ENCODE results near the gene CES5A.
"Not testable (repeated sequence)": the region's sequence is repeated elsewhere in the genome, so short reads cannot be mapped to it uniquely, and the experiment has no call there.

The CES5A gene

DNA sequence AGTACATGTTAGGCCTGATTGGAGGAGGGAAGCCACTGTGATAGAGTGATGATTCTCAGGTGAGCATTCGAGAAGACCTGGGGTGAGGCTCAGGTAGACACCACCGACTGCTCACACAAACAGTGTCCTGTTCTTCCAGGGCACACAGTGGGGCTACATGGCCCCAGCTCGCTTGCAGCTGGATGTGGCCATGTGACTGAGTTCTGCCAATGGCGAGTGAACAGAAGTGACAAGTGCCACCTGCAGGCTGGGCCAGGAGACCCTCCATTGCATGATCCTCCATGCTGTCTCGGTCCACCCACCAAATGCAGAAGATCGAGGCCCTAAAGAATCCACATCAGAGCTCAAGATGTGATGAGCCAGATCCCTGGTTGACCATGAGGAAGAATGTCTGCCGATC, 6.2 kb downstream of the CES5A start:
- TF ChIP-seq, protein P1, sequence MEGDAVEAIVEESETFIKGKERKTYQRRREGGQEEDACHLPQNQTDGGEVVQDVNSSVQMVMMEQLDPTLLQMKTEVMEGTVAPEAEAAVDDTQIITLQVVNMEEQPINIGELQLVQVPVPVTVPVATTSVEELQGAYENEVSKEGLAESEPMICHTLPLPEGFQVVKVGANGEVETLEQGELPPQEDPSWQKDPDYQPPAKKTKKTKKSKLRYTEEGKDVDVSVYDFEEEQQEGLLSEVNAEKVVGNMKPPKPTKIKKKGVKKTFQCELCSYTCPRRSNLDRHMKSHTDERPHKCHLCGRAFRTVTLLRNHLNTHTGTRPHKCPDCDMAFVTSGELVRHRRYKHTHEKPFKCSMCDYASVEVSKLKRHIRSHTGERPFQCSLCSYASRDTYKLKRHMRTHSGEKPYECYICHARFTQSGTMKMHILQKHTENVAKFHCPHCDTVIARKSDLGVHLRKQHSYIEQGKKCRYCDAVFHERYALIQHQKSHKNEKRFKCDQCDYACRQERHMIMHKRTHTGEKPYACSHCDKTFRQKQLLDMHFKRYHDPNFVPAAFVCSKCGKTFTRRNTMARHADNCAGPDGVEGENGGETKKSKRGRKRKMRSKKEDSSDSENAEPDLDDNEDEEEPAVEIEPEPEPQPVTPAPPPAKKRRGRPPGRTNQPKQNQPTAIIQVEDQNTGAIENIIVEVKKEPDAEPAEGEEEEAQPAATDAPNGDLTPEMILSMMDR (IDR thresholded peaks at IDR 0.05; ENCODE audit: insufficient read depth, low read length, missing control alignments): no peak
- H3K4me3 ChIP-seq (ENCODE audit: low read depth, low read length): no peak overlapping the region
- ChIA-PET CTCF (no interaction called here), POLR2A (no interaction called here)
- no peak for DNase-seq (ENCODE audit: low read depth, low spot score)

DNA sequence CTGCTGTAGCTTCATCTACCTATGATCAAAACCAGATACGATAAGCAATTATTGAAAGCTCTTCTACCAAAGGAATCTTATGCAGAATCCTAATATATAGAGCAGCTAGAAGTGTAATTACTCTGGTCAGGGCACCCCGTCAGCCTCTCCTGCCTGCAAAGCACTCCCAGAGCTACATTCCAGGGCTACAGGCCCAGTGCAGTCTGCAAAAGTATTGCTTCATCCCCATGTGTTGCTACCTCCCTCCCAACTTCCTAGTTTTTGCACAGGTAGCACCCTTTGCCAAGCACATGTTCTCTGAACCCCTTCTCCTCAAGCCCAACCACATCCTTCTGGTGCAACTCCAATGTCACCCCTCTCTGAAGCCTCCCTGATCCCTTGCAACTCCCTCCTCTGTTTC, 7.0 kb downstream of the CES5A start:
- CTCF ChIA-PET: no interaction called here

DNA sequence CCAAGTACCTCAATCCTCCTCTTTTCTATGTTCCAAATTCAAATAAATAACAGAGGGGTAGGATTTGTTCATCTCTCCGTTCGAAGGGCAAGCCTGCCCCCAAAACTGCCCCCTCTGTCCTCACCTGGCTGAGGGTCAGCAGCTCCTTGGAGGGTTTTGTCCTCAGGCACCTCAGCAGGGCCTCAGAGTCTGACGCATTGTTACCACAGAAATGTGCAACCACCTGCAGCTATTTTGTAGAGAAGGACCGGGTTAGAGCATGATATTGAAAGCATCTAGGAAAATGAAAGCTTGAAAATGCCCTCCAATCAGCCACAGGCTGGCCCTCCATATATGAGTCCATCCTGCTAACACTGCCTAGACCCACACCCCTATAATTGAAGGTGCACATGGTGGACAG, 13.9 kb downstream of the CES5A start:
- DNase-seq (ENCODE audit: low read depth, low spot score): no peak
- TF ChIP-seq, protein P1 (IDR thresholded peaks at IDR 0.05; ENCODE audit: insufficient read depth, low read length, missing control alignments): no peak
- ChIA-PET CTCF (no interaction called here), POLR2A (no interaction called here)
- no peak overlapping the region for H3K4me3 ChIP-seq (ENCODE audit: low read depth, low read length)

More for the DNA sequence above, 7.0 kb downstream of the CES5A start:
- DNase-seq (ENCODE audit: low read depth, low spot score): no peak
- POLR2A ChIA-PET: no interaction called here
- TF ChIP-seq, protein P1 (IDR thresholded peaks at IDR 0.05; ENCODE audit: insufficient read depth, low read length, missing control alignments): no peak
- H3K4me3 ChIP-seq (ENCODE audit: low read depth, low read length): no peak overlapping the region

DNA sequence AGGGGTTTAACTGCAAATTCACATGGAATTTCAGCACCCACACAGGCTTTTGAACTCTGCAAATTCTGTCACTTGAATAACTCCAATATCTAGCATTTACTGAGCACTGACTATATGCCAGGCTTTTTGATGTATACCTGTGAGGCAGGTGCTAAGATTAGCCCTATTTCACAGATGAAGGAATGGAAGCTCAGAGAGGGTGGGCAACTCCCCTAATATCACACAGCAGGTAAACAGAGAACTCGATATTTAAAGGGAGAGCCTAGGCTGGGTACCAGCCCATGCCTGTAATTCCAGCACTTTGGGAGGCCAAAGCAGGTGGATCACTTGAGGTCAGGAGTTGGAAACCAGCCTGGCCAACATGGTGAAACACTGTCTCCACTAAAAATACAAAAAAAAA, 17.5 kb downstream of the CES5A start:
- DNase-seq (ENCODE audit: low read depth, low spot score); H3K4me3 ChIP-seq (ENCODE audit: low read depth, low read length); POLR2A ChIA-PET: not testable (repeated sequence)
- CTCF ChIA-PET: interaction anchor here (1.1 kb wide), 1 partner anchor 460 kb away, joined by 3 read pairs; no protein-coding TSS in a partner anchor

DNA sequence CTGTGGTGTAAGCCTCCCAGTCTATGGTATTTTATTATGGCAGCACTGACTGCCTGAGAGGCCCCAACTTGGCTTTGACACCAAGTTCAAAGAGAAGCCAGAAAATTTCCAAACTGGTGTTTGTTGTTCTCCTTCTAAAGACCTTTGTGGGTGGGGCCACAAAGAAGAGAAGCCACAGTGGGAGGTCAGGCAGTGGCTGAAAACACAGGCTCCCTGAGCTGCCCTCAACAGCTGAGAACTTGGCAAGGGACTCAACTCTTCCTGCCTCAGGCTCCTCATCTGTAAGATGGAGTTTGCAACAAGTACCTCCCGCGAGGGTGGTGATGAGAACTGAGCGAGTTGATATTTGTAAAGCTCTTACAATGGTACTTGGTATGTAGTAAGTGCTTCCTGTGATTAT, 18.2 kb downstream of the CES5A start:
- TF ChIP-seq, protein P1 (IDR thresholded peaks at IDR 0.05; ENCODE audit: insufficient read depth, low read length, missing control alignments): no peak
- no peak overlapping the region for H3K4me3 ChIP-seq (ENCODE audit: low read depth, low read length)
- CTCF ChIA-PET: interaction anchor here (1.1 kb wide), 1 partner anchor 461 kb away, joined by 3 read pairs; no protein-coding TSS in a partner anchor
- no peak for DNase-seq (ENCODE audit: low read depth, low spot score)
- POLR2A ChIA-PET: no interaction called here

DNA sequence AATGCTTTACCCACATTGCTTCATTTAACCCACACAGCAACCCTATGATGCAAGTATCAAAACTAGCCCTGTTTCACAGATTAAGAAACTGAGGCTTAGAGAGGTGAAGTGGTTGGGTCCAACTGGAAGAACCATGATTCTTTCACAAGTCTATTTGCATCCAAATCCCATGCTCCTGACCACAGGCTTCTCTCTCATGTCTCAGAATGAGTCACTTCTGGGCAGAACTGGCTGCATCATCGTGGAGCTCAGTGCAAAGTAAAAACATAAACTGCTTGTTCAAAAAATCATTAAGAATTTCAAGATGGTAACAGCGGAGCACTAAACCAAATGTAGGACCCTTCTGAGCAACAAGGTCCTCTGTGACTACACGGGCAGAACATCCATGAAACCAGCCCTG, 22.1 kb downstream of the CES5A start:
- H3K4me3 ChIP-seq (ENCODE audit: low read depth, low read length): no peak overlapping the region
- TF ChIP-seq, protein P1 (IDR thresholded peaks at IDR 0.05; ENCODE audit: insufficient read depth, low read length, missing control alignments): no peak
- POLR2A ChIA-PET: no interaction called here
- CTCF ChIA-PET: no interaction called here
- DNase-seq (ENCODE audit: low read depth, low spot score): no peak

DNA sequence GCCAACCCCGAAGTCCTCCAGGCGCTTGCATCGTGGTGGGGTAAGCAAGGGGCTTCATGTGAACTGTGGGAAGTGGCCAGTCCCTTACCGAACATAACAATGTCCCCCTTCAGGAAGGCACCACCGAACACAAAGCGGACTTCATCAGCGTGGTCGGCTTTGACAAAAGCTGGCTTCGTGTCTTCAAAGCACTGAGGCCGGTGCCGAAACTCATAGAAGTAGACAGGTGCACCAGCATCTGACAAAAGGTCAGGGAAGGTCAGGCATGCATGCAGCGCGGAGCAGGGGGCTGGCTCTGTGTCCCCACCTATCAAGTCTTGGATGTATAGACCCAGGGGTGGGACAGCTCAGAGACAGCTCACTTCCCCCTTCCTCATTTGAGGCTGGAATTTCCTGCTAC, 25.6 kb downstream of the CES5A start:
- CTCF ChIA-PET: no interaction called here
- POLR2A ChIA-PET: no interaction called here
- TF ChIP-seq, protein P1 (IDR thresholded peaks at IDR 0.05; ENCODE audit: insufficient read depth, low read length, missing control alignments): no peak
- no peak overlapping the region for H3K4me3 ChIP-seq (ENCODE audit: low read depth, low read length)
- no peak for DNase-seq (ENCODE audit: low read depth, low spot score)

Data from AG04449 (cell line).